DOHH2 (cell line): ENCODE measurements around the gene GPC6.

Experiments used
- H3F3A ChIP-seq: fragments of 200-600 bp; sonication (generic), shearing (Covaris generic); 2 replicates; pipeline ENCODE4 v1.6.0; 2016; ENCODE audit warnings: antibody characterized with exemption, mild to moderate bottlenecking; ENCODE audit not compliant: control insufficient read depth, insufficient read depth
- H3K27ac ChIP-seq: fragments of 200-600 bp; sonication (generic); 2 replicates; pipeline ENCODE4 v1.5.1; 2014; ENCODE audit warnings: low read depth, mild to moderate bottlenecking, low read length, moderate library complexity
- H3K27me3 ChIP-seq: fragments of 200-600 bp; sonication (generic); 2 replicates; pipeline ENCODE4 v1.6.1; 2014; ENCODE audit warnings: mild to moderate bottlenecking, low read length, mixed read lengths; ENCODE audit not compliant: control insufficient read depth
- H3K36me3 ChIP-seq: fragments of 200-600 bp; sonication (generic); 2 replicates; pipeline ENCODE4 v1.6.1; 2014; ENCODE audit warnings: mild to moderate bottlenecking, low read length, moderate library complexity, mixed read lengths; ENCODE audit not compliant: control insufficient read depth
- H3K4me1 ChIP-seq: fragments of 200-600 bp; sonication (generic); 2 replicates; pipeline ENCODE4 v1.6.1; 2014; ENCODE audit warnings: mild to moderate bottlenecking, low read length, mixed read lengths; ENCODE audit not compliant: control insufficient read depth
- H3K4me2 ChIP-seq: fragments of 200-600 bp; sonication (generic); 2 replicates; pipeline ENCODE4 v1.6.0; 2014; ENCODE audit warnings: mild to moderate bottlenecking, low read length, moderate library complexity
- H3K4me3 ChIP-seq: fragments of 200-600 bp; sonication (generic); 2 replicates; pipeline ENCODE4 v1.5.1; 2014; ENCODE audit warnings: mild to moderate bottlenecking, low read length, mixed read lengths
- H3K79me2 ChIP-seq: fragments of 200-600 bp; sonication (generic); 2 replicates; pipeline ENCODE4 v1.6.1; 2014; ENCODE audit warnings: mild to moderate bottlenecking, low read length, mixed read lengths; ENCODE audit not compliant: control insufficient read depth
- H3K9me2 ChIP-seq: fragments of 200-600 bp; sonication (generic); replicated peaks from 2 replicates; pipeline ENCODE4 v1.6.1; 2014; ENCODE audit warnings: mild to moderate bottlenecking, low read length, mixed read lengths; ENCODE audit not compliant: control insufficient read depth
- H3K9me3 ChIP-seq: fragments of 200-600 bp; sonication (generic); 2 replicates; pipeline ENCODE4 v1.6.1; 2014; ENCODE audit warnings: antibody characterized with exemption, low read length, mixed read lengths; ENCODE audit not compliant: control insufficient read depth, insufficient read depth
- H4K20me1 ChIP-seq: fragments of 200-600 bp; sonication (generic); 2 replicates; pipeline ENCODE4 v1.6.0; 2014; ENCODE audit warnings: low read depth, mild to moderate bottlenecking, antibody characterized with exemption, low read length, moderate library complexity; ENCODE audit not compliant: control insufficient read depth, insufficient read depth
- EZH2phosphoT487 ChIP-seq: fragments of 200-600 bp; sonication (generic); IDR thresholded peaks from 2 replicates; pipeline ENCODE4 v1.6.1; 2017; ENCODE audit warnings: borderline replicate concordance, mild to moderate bottlenecking, antibody characterized with exemption, low read length, moderate library complexity, mixed read lengths
- TF ChIP-seq, protein P1 (sequence below): fragments of 200-600 bp; sonication (generic); IDR thresholded peaks from one replicate; pipeline ENCODE4 v1.5.1; 2014; ENCODE audit warnings: antibody characterized with exemption, mild to moderate bottlenecking, low read depth, low read length; ENCODE audit not compliant: poor library complexity, severe bottlenecking

GPC6 gene

DNA sequence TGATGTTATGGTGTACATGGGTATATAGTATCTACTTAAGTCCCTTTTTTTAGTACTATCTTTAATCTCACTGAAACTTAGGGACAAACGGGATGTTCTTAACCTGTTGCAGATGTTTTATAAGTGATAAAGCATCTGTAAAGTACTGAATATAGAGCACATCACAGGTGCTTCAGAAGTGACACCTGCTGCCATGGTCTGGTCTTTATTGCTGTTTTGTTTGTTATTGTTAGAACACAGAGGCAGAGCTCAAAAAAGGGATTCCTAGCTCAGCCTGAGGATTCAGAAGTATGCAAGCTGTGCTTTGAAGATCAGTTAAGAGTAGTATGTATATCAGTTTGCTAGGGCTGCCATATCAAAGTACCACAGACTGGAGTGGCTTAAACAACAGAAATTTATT is 1033.4 kb downstream of the GPC6 start:
- H3F3A ChIP-seq = no peaks in the 10 kb centered on the region
- H3K27me3 ChIP-seq = no peaks in the 10 kb centered on the region
- H3K4me2 ChIP-seq = no peak overlapping the region
- TF ChIP-seq, protein P1, sequence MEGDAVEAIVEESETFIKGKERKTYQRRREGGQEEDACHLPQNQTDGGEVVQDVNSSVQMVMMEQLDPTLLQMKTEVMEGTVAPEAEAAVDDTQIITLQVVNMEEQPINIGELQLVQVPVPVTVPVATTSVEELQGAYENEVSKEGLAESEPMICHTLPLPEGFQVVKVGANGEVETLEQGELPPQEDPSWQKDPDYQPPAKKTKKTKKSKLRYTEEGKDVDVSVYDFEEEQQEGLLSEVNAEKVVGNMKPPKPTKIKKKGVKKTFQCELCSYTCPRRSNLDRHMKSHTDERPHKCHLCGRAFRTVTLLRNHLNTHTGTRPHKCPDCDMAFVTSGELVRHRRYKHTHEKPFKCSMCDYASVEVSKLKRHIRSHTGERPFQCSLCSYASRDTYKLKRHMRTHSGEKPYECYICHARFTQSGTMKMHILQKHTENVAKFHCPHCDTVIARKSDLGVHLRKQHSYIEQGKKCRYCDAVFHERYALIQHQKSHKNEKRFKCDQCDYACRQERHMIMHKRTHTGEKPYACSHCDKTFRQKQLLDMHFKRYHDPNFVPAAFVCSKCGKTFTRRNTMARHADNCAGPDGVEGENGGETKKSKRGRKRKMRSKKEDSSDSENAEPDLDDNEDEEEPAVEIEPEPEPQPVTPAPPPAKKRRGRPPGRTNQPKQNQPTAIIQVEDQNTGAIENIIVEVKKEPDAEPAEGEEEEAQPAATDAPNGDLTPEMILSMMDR = no peak
- no peak for TF ChIP-seq EZH2phosphoT487
- H3K79me2 ChIP-seq = no peaks in the 10 kb centered on the region
- H3K9me2 ChIP-seq = no peaks in the 10 kb centered on the region
- H4K20me1 ChIP-seq = no peaks in the 10 kb centered on the region
- no peaks in the 10 kb centered on the region for H3K4me1 ChIP-seq
- no peak overlapping the region for H3K4me3 ChIP-seq
- no peak overlapping the region for H3K27ac ChIP-seq
- no peaks in the 10 kb centered on the region for H3K36me3 ChIP-seq
- H3K9me3 ChIP-seq = no peaks in the 10 kb centered on the region

DNA sequence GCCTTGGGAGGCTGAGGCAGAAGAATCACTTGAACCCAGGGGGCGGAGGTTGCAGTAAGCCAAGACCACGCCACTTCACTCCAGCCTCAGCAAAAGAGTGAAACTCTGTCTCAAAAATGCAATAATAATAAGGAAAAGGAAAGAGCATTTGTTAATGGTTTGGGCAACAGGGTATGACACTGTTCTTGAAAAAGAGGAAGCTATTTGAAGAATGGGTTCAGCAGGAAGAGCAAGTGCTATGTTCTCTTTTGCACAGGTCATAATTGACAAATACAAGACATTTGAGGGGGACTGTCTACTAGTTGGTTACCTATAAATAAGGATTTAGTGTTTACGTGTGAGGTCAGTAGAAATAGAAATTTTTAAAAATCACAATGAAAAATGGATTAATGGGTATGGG is 1034.6 kb downstream of the GPC6 start:
- H3K27ac ChIP-seq = no peak overlapping the region
- H3K27me3 ChIP-seq = no peaks in the 10 kb centered on the region
- TF ChIP-seq, protein P1 = no peak
- TF ChIP-seq EZH2phosphoT487 = no peak
- no peaks in the 10 kb centered on the region for H3K9me3 ChIP-seq
- no peaks in the 10 kb centered on the region for H3K79me2 ChIP-seq
- H3K4me1 ChIP-seq = no peaks in the 10 kb centered on the region
- no peak overlapping the region for H3K4me3 ChIP-seq
- H4K20me1 ChIP-seq = no peaks in the 10 kb centered on the region
- H3K9me2 ChIP-seq = no peaks in the 10 kb centered on the region
- H3K4me2 ChIP-seq = no peak overlapping the region
- H3F3A ChIP-seq = no peaks in the 10 kb centered on the region
- H3K36me3 ChIP-seq = no peaks in the 10 kb centered on the region

DNA sequence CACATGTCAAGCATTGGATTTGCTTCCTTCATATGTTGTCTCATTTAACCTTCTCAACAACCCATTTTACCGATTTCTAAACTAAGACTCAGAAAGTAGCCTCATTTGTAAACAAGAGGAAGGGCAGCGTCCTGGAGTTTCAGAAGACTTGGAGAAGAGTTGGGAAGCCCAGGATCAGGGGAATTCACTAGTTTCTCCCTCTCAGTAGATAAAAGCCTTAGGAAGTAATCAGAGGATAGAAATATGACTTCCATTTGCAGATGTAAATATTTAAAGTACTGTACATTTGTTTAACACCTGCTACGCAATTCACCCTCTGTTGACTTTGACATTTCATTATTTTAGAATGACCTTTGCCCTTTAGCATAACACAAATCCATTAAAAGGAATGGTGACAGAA is 1036.4 kb downstream of the GPC6 start:
- H3K9me3 ChIP-seq = no peaks in the 10 kb centered on the region
- no peaks in the 10 kb centered on the region for H3K36me3 ChIP-seq
- no peak overlapping the region for H3K4me3 ChIP-seq
- no peak for TF ChIP-seq EZH2phosphoT487
- TF ChIP-seq, protein P1 = no peak
- no peaks in the 10 kb centered on the region for H4K20me1 ChIP-seq
- no peaks in the 10 kb centered on the region for H3K9me2 ChIP-seq
- no peaks in the 10 kb centered on the region for H3K27me3 ChIP-seq
- no peak overlapping the region for H3K27ac ChIP-seq
- H3K79me2 ChIP-seq = no peaks in the 10 kb centered on the region
- H3F3A ChIP-seq = no peaks in the 10 kb centered on the region
- H3K4me1 ChIP-seq = no peaks in the 10 kb centered on the region
- H3K4me2 ChIP-seq = no peak overlapping the region

DNA sequence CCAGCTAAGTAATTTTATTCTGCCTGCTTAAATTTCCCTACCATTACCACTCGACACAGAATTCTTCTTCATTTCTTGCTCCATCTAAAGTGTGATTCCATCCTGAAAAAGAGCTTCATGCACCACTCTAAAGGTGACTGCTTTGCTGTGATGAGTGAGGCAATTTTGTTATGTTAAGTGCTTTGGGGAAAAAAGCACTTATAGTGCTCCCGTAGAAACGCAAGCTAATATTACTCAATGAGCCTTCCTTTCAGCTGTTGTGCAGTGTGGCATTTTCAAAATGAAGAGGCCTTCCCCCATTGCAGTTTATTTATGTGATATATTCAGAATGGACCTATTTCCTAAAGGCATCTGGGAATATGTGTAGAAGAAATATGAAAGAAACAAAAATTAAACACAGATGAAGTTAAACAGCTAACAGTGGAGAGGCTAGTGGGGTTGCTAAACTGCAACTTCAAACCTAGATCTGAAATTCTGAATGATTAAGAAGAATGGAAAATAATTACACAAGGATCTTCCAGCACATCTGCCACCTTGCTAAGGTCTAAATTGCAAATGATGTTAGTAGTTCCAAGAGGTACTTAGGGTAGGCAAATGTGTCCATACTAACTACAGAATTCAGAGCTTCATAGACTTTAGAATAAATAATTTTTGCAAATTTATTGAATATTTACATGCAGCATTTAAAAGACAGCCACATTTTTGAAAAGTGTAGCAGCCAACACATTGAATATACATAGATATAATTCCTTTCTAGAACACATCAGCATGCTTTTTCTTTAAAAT is 1041.2 kb downstream of the GPC6 start:
- Histone ChIP-seq H3K79me2 (no peaks in the 10 kb centered on the region), H3K27me3 (no peaks in the 10 kb centered on the region), H3K4me3 (no peak overlapping the region), H3K27ac (no peak overlapping the region), H3F3A (no peaks in the 10 kb centered on the region), H3K9me3 (no peaks in the 10 kb centered on the region), H3K9me2 (no peaks in the 10 kb centered on the region), H3K36me3 (no peaks in the 10 kb centered on the region), H3K4me2 (no peak overlapping the region), H4K20me1 (no peaks in the 10 kb centered on the region), H3K4me1 (no peaks in the 10 kb centered on the region)
- no peak for TF ChIP-seq EZH2phosphoT487
- TF ChIP-seq, protein P1 = no peak
